Measurements from ENCODE around the gene HTR3D. TPM values are rescaled to one million over a fixed set of nuclear protein-coding genes. Genes with fewer than 3 reads are reported as not detected.

The HTR3D gene
- total and polyA plus RNA-seq, 10 of the 15 experiments (the other 5 are each of a cell fraction or from before 2014, with no cell fraction given), result not detected

DNA sequence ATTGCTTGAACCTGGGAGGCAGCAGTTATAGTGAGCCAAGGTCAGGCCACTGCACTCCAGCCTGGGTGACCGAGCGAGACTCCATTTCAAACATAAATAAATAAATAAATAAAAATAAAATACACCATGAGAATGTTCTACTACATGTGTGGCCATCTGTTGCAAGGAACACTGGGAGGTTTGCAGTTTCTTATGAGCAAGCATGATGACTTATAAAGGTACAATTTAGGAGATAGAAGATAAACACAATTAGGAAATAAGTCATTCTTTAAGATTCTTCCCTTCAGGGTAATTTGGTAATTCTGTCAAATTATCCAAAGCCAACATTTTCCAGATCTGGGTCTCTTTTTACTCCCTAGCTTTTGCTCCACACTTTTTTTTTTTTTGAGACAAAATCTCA lies 34.7 kb downstream of the HTR3D start:
- CTCF ChIA-PET, result no interaction called here
- ATAC-seq (no peak), DNase-seq (ENCODE audit: low read depth, low spot score) (no peak), FAIRE-seq (no peak)
- RAD21 ChIA-PET (ENCODE audit: unreplicated experiment), result no interaction called here
- no peaks in the 10 kb centered on the region for H3K79me2 ChIP-seq (ENCODE audit: control insufficient read depth, insufficient read depth, low read length)
- no peak overlapping the region for H3K27ac ChIP-seq (ENCODE audit: control insufficient read depth, insufficient read depth)
- no peak overlapping the region for H3K4me3 ChIP-seq
- no peaks in the 10 kb centered on the region for H3K27me3 ChIP-seq (replicated peaks in 1 of 2; ENCODE audit: control insufficient read depth in 2 of 2, insufficient read depth in 2 of 2, low read length in 1 of 2)
- SMC1A ChIA-PET (ENCODE audit: uncharacterized antibody, unreplicated experiment), result no interaction called here
- POLR2A ChIA-PET, result interaction anchor here (0.5 kb wide), 1 partner anchor 198 kb away, joined by 3 read pairs; no protein-coding TSS in a partner anchor
- H4K20me1 ChIP-seq (ENCODE audit: control insufficient read depth, insufficient read depth), result no peaks in the 10 kb centered on the region
- BruUV-seq (replicated peaks), result no TSS peak
- no peak overlapping the region for H3K4me2 ChIP-seq (ENCODE audit: control insufficient read depth, insufficient read depth)
- H2AFZ ChIP-seq (ENCODE audit: control insufficient read depth, low read depth, low read length), result no peak overlapping the region
- in situ Hi-C loops (cut with MboI), result no loop called here
- no peaks in the 10 kb centered on the region for H3K4me1 ChIP-seq (ENCODE audit: control insufficient read depth, insufficient read depth, low read length)
- 14% methylated on average over 2 of the region's 2 CpGs for WGBS (ENCODE audit: insufficient coverage, insufficient replicate concordance, low lambda C conversion rate, missing lambda C conversion rate)
- no peak overlapping the region for H3K9ac ChIP-seq (ENCODE audit: control insufficient read depth, insufficient read depth, low read length)
- intact Hi-C loops (cut with micrococcal nuclease; ENCODE audit: unreplicated experiment), result no loop called here
- no peaks in the 10 kb centered on the region for H3K36me3 ChIP-seq (ENCODE audit: control insufficient read depth in 2 of 2, insufficient read depth in 2 of 2, low read length in 1 of 2)
- H3K9me3 ChIP-seq (replicated peaks; ENCODE audit: control insufficient read depth, insufficient read depth, low read length), result no peaks in the 10 kb centered on the region; the same call in 2 of the 3 replicates
- TF ChIP-seq SIX5 (IDR thresholded peaks at IDR 0.05; ENCODE audit: low read depth, low read length, severe bottlenecking) (no peak), BRCA1 (IDR thresholded peaks at IDR 0.05; ENCODE audit: low read depth, low read length) (no peak), POLR2A (IDR thresholded peaks at IDR 0.05; ENCODE audit: low read depth, low read length) (no peak), BCL11A (IDR thresholded peaks at IDR 0.05; ENCODE audit: low read depth, low read length) (no peak), NFYA (IDR thresholded peaks at IDR 0.05; ENCODE audit: borderline replicate concordance, low read depth, low read length) (no peak), SIN3A (IDR thresholded peaks at IDR 0.05; ENCODE audit: low read depth, low read length) (no peak), POU2F2 (IDR thresholded peaks at IDR 0.05; ENCODE audit: borderline replicate concordance, low read depth, low read length) (no peak), ZNF274 (IDR thresholded peaks at IDR 0.05; ENCODE audit: insufficient read depth, insufficient read length) (no peak), SUPT20H (IDR thresholded peaks at IDR 0.05; ENCODE audit: borderline replicate concordance, control insufficient read depth, low read depth, low read length) (no peak), NFYB (IDR thresholded peaks at IDR 0.05; ENCODE audit: insufficient read depth, low read depth, low read length) (no peak)
- TF ChIP-seq, protein P1, sequence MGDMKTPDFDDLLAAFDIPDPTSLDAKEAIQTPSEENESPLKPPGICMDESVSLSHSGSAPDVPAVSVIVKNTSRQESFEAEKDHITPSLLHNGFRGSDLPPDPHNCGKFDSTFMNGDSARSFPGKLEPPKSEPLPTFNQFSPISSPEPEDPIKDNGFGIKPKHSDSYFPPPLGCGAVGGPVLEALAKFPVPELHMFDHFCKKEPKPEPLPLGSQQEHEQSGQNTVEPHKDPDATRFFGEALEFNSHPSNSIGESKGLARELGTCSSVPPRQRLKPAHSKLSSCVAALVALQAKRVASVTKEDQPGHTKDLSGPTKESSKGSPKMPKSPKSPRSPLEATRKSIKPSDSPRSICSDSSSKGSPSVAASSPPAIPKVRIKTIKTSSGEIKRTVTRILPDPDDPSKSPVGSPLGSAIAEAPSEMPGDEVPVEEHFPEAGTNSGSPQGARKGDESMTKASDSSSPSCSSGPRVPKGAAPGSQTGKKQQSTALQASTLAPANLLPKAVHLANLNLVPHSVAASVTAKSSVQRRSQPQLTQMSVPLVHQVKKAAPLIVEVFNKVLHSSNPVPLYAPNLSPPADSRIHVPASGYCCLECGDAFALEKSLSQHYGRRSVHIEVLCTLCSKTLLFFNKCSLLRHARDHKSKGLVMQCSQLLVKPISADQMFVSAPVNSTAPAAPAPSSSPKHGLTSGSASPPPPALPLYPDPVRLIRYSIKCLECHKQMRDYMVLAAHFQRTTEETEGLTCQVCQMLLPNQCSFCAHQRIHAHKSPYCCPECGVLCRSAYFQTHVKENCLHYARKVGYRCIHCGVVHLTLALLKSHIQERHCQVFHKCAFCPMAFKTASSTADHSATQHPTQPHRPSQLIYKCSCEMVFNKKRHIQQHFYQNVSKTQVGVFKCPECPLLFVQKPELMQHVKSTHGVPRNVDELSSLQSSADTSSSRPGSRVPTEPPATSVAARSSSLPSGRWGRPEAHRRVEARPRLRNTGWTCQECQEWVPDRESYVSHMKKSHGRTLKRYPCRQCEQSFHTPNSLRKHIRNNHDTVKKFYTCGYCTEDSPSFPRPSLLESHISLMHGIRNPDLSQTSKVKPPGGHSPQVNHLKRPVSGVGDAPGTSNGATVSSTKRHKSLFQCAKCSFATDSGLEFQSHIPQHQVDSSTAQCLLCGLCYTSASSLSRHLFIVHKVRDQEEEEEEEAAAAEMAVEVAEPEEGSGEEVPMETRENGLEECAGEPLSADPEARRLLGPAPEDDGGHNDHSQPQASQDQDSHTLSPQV (IDR thresholded peaks at IDR 0.05), result no peak
- TF ChIP-seq, protein P2, sequence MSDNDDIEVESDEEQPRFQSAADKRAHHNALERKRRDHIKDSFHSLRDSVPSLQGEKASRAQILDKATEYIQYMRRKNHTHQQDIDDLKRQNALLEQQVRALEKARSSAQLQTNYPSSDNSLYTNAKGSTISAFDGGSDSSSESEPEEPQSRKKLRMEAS (IDR thresholded peaks at IDR 0.05; ENCODE audit: low read depth, low read length), result no peak
- TF ChIP-seq, protein P3, sequence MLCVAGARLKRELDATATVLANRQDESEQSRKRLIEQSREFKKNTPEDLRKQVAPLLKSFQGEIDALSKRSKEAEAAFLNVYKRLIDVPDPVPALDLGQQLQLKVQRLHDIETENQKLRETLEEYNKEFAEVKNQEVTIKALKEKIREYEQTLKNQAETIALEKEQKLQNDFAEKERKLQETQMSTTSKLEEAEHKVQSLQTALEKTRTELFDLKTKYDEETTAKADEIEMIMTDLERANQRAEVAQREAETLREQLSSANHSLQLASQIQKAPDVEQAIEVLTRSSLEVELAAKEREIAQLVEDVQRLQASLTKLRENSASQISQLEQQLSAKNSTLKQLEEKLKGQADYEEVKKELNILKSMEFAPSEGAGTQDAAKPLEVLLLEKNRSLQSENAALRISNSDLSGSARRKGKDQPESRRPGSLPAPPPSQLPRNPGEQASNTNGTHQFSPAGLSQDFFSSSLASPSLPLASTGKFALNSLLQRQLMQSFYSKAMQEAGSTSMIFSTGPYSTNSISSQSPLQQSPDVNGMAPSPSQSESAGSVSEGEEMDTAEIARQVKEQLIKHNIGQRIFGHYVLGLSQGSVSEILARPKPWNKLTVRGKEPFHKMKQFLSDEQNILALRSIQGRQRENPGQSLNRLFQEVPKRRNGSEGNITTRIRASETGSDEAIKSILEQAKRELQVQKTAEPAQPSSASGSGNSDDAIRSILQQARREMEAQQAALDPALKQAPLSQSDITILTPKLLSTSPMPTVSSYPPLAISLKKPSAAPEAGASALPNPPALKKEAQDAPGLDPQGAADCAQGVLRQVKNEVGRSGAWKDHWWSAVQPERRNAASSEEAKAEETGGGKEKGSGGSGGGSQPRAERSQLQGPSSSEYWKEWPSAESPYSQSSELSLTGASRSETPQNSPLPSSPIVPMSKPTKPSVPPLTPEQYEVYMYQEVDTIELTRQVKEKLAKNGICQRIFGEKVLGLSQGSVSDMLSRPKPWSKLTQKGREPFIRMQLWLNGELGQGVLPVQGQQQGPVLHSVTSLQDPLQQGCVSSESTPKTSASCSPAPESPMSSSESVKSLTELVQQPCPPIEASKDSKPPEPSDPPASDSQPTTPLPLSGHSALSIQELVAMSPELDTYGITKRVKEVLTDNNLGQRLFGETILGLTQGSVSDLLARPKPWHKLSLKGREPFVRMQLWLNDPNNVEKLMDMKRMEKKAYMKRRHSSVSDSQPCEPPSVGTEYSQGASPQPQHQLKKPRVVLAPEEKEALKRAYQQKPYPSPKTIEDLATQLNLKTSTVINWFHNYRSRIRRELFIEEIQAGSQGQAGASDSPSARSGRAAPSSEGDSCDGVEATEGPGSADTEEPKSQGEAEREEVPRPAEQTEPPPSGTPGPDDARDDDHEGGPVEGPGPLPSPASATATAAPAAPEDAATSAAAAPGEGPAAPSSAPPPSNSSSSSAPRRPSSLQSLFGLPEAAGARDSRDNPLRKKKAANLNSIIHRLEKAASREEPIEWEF (IDR thresholded peaks at IDR 0.05; ENCODE audit: insufficient replicate concordance, low read depth, low read length), result no peak
- TF ChIP-seq, protein P4, sequence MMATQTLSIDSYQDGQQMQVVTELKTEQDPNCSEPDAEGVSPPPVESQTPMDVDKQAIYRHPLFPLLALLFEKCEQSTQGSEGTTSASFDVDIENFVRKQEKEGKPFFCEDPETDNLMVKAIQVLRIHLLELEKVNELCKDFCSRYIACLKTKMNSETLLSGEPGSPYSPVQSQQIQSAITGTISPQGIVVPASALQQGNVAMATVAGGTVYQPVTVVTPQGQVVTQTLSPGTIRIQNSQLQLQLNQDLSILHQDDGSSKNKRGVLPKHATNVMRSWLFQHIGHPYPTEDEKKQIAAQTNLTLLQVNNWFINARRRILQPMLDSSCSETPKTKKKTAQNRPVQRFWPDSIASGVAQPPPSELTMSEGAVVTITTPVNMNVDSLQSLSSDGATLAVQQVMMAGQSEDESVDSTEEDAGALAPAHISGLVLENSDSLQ (IDR thresholded peaks at IDR 0.05), result no peak
